22Rv1 (cell line): Measurements from ENCODE around the gene CRX.

Source experiments
- ZFX ChIP-seq: fragments of 450-650 bp; IDR thresholded peaks from 2 replicates; pipeline ENCODE4 v1.6.1; 2017; ENCODE audit warnings: antibody characterized with exemption, borderline replicate concordance
- TF ChIP-seq, protein P1 (sequence below): fragments of 450-650 bp; IDR thresholded peaks from 2 replicates; pipeline ENCODE4 v1.5.1; 2017; ENCODE audit warnings: mild to moderate bottlenecking

GRCh38 chr19:47891923-47892666 is 70.4 kb downstream of the CRX start:
- TF ChIP-seq, protein P1, sequence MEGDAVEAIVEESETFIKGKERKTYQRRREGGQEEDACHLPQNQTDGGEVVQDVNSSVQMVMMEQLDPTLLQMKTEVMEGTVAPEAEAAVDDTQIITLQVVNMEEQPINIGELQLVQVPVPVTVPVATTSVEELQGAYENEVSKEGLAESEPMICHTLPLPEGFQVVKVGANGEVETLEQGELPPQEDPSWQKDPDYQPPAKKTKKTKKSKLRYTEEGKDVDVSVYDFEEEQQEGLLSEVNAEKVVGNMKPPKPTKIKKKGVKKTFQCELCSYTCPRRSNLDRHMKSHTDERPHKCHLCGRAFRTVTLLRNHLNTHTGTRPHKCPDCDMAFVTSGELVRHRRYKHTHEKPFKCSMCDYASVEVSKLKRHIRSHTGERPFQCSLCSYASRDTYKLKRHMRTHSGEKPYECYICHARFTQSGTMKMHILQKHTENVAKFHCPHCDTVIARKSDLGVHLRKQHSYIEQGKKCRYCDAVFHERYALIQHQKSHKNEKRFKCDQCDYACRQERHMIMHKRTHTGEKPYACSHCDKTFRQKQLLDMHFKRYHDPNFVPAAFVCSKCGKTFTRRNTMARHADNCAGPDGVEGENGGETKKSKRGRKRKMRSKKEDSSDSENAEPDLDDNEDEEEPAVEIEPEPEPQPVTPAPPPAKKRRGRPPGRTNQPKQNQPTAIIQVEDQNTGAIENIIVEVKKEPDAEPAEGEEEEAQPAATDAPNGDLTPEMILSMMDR, result no peak
- no peak for TF ChIP-seq ZFX
